ENCODE measurements around the gene KIF1A.

GRCh38 chr2:240858321-240858720, 38.3 kb upstream of the KIF1A start:
- TF ChIP-seq POLR2AphosphoS5 (IDR thresholded peaks at IDR 0.05; ENCODE audit: low read depth, low read length) (no peak), REST (IDR thresholded peaks at IDR 0.05; ENCODE audit: insufficient read depth in 1 of 2, low read depth in 2 of 2, low read length in 2 of 2) (no peak), SIN3A (IDR thresholded peaks at IDR 0.05; ENCODE audit: borderline replicate concordance, insufficient read depth, low read length) (no peak), TAF1 (IDR thresholded peaks at IDR 0.05; ENCODE audit: borderline replicate concordance, insufficient read depth, low read length) (no peak), FOXP2 (optimal IDR thresholded peaks at IDR 0.05; ENCODE audit: borderline replicate concordance, extremely low read depth, extremely low read length, insufficient read depth) (no peak)
